GM21723 (cell line): ENCODE measurements around the gene TSHZ2.
"Not testable (repeated sequence)": the region's sequence is repeated elsewhere in the genome, so short reads cannot be mapped to it uniquely, and the experiment has no call there.

ENCODE experiments used
- ATAC-seq: cut with Tn5 transposase; IDR thresholded peaks from one replicate; pipeline ENCODE4 v1.9.1; 2021; ENCODE audit warnings: mild to moderate bottlenecking, moderate library complexity; ENCODE audit not compliant: unreplicated experiment

Gene TSHZ2

DNA sequence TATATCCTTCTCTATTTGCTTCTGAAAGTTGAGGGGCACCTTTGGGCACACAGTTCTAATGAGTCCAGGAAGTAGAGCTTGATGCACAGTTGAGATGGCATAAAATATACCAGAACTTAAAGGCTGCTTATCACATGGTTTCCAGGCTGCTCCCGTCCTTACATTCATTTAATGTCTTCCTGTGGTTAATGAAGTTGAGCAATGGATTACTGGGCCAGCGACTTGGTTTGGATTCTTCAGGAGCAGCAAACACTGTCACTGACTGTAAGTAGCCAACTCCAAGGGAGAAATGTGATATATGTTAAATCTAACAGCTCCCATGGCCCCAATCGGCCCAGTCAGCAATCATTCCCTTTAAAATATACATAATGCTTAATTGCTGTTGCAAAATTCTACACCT, 9.0 kb upstream of the TSHZ2 start:
- ATAC-seq: no peak

GRCh38 chr20:52964131-52964530, 8.0 kb upstream of the TSHZ2 start:
- no peak for ATAC-seq

DNA sequence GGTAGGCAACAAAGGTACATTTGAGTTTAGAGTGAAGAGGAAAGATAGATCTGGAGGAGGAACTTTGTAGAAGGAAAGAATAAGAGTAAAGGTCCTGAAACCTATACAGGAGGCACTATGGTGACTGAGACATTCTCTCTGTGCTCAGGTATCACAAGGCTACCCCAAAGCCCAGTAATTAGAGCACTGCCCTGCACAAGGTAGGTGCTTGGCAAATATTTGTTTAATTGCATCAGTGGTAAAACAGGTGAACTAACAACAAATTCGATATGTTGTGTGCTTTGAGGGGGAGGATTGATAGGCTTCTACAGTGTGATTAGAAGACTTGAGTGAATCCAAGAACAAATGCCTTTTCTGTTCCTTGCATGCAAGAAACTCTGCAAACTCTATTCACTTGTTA, 6.8 kb upstream of the TSHZ2 start:
- no peak for ATAC-seq

DNA sequence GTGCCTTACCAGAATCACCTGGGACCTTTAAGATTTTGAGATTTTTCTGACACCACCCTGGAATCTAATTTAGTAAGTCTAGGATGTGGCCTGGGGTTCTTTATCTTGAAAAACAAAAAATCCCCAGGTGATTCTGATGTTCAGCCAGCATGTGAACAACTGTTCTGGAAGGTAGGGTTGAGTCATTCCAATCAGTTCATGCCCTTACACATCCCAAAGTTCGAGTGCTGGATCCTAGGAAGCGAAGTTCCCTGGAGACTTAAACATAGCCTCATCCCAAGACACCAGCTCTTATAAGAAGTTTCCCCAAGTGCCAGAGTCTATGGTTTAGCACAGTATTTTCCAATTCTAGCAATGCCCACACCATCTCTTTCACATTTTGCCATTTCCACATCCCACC, 6.3 kb upstream of the TSHZ2 start:
- no peak for ATAC-seq

GRCh38 chr20:52966543-52966942, 5.6 kb upstream of the TSHZ2 start:
- not testable (repeated sequence) for ATAC-seq

- ATAC-seq: no peak
Observed at GRCh38 chr20:52971498-52972189, 514 bp upstream of the TSHZ2 start.

DNA sequence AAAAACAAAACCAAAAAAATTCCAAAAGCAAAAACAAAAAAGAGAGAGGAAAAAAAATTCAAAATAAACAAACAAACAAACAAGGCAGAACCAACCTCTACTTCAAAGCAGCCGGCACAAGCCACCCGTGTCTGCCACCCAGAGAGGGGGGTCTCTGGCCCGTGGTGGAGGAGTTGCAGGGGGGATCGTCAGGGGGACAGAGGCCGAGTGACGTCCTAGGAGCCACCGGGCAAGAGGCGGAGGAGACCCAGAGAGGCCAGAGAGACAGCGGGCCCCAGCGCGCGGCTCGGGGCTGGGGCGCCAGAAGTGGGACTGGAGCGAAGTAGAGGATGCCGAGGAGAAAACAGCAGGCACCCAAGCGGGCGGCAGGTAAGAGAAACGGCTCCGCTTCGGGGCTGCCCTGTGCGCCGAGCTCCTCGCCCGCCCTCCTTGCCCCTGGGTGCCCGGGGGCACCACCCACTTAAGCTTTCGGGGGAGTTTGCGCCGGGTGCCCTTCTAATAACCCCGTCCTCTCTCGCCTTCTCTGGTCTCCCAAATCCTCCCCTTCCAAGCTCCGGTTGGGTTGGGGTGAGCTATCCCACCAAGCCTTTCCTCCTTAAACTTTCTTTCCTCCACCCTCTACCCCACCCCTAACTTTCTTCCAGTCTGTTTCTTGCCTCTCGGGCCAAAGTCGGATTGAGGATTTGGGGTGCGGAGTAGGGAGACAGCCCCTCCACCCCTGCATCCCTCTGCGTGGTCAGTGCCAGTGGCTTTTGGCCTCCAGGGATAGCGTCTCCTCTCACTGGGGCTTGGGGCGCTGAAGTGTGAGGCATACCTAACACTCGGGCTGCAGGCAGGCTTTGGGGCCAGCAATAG, 1.0 kb downstream of the TSHZ2 start:
- ATAC-seq: no peak

GRCh38 chr20:52974179-52974594, 2.0 kb downstream of the TSHZ2 start:
- no peak for ATAC-seq

GRCh38 chr20:52975029-52975732, 3.0 kb downstream of the TSHZ2 start:
- no peak for ATAC-seq

- no peak for ATAC-seq
Observed at GRCh38 chr20:52975803-52976531, 3.8 kb downstream of the TSHZ2 start.

- no peak for ATAC-seq
Observed at GRCh38 chr20:52978851-52979250, 6.7 kb downstream of the TSHZ2 start.

DNA sequence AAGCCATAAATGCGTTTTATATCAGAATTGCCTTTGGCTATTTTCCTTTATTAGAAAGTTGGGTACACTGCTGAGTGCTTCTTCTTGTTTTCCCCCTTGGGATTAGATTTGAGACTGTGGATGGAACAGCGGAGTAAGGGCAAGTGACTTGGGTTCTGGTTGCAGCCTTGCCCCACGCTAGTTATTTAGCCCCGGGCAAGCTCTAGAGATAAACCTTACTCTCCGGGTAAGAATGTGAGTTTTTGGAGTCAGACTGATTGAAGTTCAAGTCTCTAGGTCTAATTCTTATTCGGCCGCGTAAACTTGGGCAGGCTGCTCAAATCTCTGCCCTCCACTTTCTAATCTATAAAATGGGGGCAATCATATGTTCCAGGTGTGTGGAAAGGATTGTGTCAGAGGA, 8.9 kb downstream of the TSHZ2 start:
- no peak for ATAC-seq

- ATAC-seq: no peak
Observed at GRCh38 chr20:52983726-52984450, 11.7 kb downstream of the TSHZ2 start.

DNA sequence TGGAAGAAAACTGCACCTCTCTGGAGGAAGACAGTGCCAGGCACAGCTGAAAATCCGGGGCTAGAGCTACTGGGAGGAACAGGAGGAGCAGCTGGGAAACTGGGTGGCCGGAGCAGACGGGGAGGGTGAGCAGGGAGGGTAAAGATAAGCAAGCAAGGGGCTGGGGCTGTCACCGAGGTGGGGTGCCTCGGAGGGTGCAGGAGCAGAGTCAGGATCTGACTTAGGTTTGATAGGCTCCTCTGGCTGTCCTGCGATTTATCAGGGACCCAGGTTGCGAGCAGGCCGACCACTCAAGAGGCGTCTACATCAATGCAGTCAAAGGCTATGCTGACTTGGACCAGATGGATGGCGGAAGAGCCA, 12.3 kb downstream of the TSHZ2 start:
- ATAC-seq: no peak

DNA sequence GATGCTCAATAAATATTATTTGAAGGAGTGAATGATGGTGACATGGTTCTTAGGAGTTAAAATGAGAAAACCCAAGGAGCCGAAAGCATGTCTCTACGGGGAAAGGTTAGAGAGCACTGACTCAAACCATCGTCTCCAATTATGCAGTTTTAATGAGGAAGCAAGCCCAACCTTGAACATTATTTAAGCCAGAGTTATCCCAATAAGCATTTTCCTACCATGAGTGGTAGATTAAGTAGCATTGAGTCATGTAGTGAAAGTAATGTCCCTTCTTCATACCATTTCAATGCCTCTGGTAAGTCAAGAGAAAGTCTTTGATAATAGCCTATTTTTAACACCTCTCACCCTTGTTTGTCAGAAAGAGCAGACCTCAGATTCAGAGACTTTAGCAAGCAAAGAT, 13.5 kb downstream of the TSHZ2 start:
- no peak for ATAC-seq

DNA sequence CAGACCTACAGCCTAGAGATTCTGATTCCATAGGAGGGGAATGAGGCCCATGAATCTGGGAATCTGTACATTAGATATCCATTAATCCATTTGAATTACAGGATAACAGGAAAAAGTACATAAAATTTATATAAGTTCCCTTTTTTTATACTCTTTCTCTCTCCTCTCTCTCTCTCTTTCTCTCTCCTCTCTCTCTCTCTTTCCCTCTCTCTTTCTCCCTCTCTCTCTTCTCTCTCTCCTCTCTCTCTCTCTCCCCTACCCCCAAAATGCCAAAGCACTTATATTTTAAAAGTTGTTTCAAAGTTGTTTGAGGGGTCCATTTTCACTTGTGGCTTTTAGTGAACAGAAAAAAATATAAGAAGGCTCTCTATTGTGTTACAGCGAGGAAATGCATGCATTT, 15.1 kb downstream of the TSHZ2 start:
- ATAC-seq: no peak

- no peak for ATAC-seq
Observed at GRCh38 chr20:52991830-52992229, 19.7 kb downstream of the TSHZ2 start.

DNA sequence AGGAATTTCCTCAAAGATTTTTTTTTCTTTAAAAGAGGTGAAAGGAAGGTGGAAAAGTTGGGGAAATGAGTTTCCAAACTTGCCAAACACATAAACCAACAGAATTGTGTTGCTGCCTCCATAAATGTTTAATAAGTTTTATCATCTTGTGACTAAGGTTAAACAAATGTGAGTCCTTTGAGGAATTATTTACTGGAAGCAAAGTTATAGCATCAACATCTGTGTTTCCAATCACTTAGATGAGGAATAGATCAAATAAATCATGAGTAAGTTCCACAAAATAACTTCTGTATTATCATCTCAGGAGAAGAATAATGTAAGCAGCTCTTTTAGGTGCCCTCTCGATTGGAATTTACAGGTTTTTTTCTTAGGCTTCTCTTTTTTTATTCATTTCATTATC, 20.5 kb downstream of the TSHZ2 start:
- no peak for ATAC-seq

DNA sequence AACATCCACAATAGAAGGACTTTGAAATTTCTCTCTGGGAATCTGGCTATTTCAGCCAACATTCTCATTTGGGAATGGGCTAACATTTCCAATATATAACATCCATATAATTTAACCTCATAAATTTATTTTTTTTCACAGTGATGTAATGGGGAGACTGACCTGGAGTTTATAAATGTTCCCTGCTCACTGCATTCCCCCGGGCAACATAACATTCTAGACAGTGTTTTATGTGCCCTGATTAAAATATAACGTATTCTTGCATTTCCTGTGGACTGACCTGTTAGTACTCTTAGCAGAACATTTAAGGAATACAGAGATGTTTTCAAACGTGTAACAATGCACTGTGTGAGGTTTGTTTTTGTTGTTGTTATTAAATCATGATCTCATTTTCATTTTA, 20.9 kb downstream of the TSHZ2 start:
- ATAC-seq: no peak

GRCh38 chr20:52994184-52994970, 22.2 kb downstream of the TSHZ2 start:
- no peak for ATAC-seq
